WTC11 (cell line): ENCODE results near the gene DCUN1D1. TPM values are rescaled to one million over a fixed set of nuclear protein-coding genes. Genes with fewer than 3 reads are reported as not detected.

ENCODE experiments used
- ATAC-seq: fragments of 200-7000 bp; cut with Tn5 transposase; 2 replicates; pipeline ENCODE4 v1.10.0; 2021; ENCODE audit warnings: mild to moderate bottlenecking, moderate library complexity
- CTCF ChIA-PET: fragments of 300-600 bp; sonication (Branson Sonifier 250); formaldehyde crosslinking; loops from one replicate; lab custom pipeline; 2021; ENCODE audit warnings: antibody characterized with exemption; lab: Charles Lee
- POLR2A ChIA-PET: fragments of 350-600 bp; sonication (Branson Sonifier 250); formaldehyde crosslinking; loops from one replicate; lab custom pipeline; 2021; ENCODE audit warnings: antibody characterized with exemption; lab: Charles Lee
- DNase-seq: peaks from one replicate; pipeline ENCODE4 v3.0.0; 2021; ENCODE audit warnings: low spot score
- H3K27ac Mint-ChIP-seq: 2 replicates; pipeline ENCODE4 v1.8.0; 2021; ENCODE audit warnings: mixed read lengths
- H3K27me3 Mint-ChIP-seq: 2 replicates; pipeline ENCODE4 v1.8.0; 2021; ENCODE audit warnings: low read depth, mild to moderate bottlenecking, moderate library complexity, mixed read lengths
- H3K36me3 Mint-ChIP-seq: 2 replicates; pipeline ENCODE4 v1.8.0; 2021; ENCODE audit warnings: mixed read lengths
- H3K4me1 Mint-ChIP-seq: 2 replicates; pipeline ENCODE4 v1.8.0; 2022; ENCODE audit warnings: mixed read lengths
- H3K4me3 Mint-ChIP-seq: 2 replicates; pipeline ENCODE4 v1.8.0; 2021; ENCODE audit warnings: mild to moderate bottlenecking, moderate library complexity, mixed read lengths
- H3K9me3 Mint-ChIP-seq: 2 replicates; pipeline ENCODE4 v1.8.0; 2021; ENCODE audit warnings: mixed read lengths
- CREM ChIP-seq: sonication (generic); formaldehyde crosslinking; IDR thresholded peaks from 2 replicates; pipeline ENCODE4 v1.8.1; 2022; ENCODE audit warnings: mild to moderate bottlenecking, missing genetic modification reagents, moderate library complexity
- CTCF ChIP-seq: fragments of 200-600 bp; IDR thresholded peaks from 2 replicates; pipeline ENCODE4 v1.8.0; 2022; ENCODE audit warnings: antibody characterized with exemption
- FOXP4 ChIP-seq: sonication (generic); formaldehyde crosslinking; IDR thresholded peaks from 2 replicates; pipeline ENCODE4 v1.8.0; 2022; ENCODE audit warnings: mild to moderate bottlenecking, missing genetic modification reagents
- IRF1 ChIP-seq: sonication (generic); formaldehyde crosslinking; IDR thresholded peaks from 2 replicates; pipeline ENCODE4 v1.8.0; 2023; ENCODE audit warnings: missing genetic modification reagents
- JUN ChIP-seq: sonication (generic); formaldehyde crosslinking; IDR thresholded peaks from 2 replicates; pipeline ENCODE4 v1.8.0; 2023; ENCODE audit warnings: mild to moderate bottlenecking, missing genetic modification reagents
- KAT7 ChIP-seq: sonication (generic); formaldehyde crosslinking; IDR thresholded peaks from 2 replicates; pipeline ENCODE4 v1.8.1; 2023; ENCODE audit warnings: missing genetic modification reagents, mild to moderate bottlenecking, borderline replicate concordance
- SMAD3 ChIP-seq: sonication (generic); formaldehyde crosslinking; IDR thresholded peaks from 2 replicates; pipeline ENCODE4 v1.8.0; 2022; ENCODE audit warnings: missing genetic modification reagents, mild to moderate bottlenecking, borderline replicate concordance
- SMAD4 ChIP-seq: sonication (generic); formaldehyde crosslinking; IDR thresholded peaks from 2 replicates; pipeline ENCODE4 v1.8.0; 2022; ENCODE audit warnings: mild to moderate bottlenecking, missing genetic modification reagents
- STAT6 ChIP-seq: sonication (generic); formaldehyde crosslinking; conservative IDR thresholded peaks from 2 replicates; pipeline ENCODE4 v1.8.1; 2023; ENCODE audit warnings: mild to moderate bottlenecking, low read depth, missing genetic modification reagents, moderate library complexity
- TEAD1 ChIP-seq: sonication (generic); formaldehyde crosslinking; IDR thresholded peaks from 2 replicates; pipeline ENCODE4 v1.8.0; 2022; ENCODE audit warnings: mild to moderate bottlenecking, missing genetic modification reagents
- TEAD4 ChIP-seq: sonication (generic); formaldehyde crosslinking; IDR thresholded peaks from 2 replicates; pipeline ENCODE4 v1.8.0; 2022; ENCODE audit warnings: mild to moderate bottlenecking, missing genetic modification reagents
- USF1 ChIP-seq: sonication (generic); formaldehyde crosslinking; IDR thresholded peaks from 2 replicates; pipeline ENCODE4 v1.8.0; 2022; ENCODE audit warnings: mild to moderate bottlenecking, missing genetic modification reagents
- ZBTB43 ChIP-seq: sonication (generic); formaldehyde crosslinking; IDR thresholded peaks from 2 replicates; pipeline ENCODE4 v1.8.1; 2023; ENCODE audit warnings: mild to moderate bottlenecking, missing genetic modification reagents
- ZNF232 ChIP-seq: sonication (generic); formaldehyde crosslinking; IDR thresholded peaks from 2 replicates; pipeline ENCODE4 v1.8.0; 2022; ENCODE audit warnings: mild to moderate bottlenecking, missing genetic modification reagents
- ZNF281 ChIP-seq: sonication (generic); formaldehyde crosslinking; IDR thresholded peaks from 2 replicates; pipeline ENCODE4 v1.8.0; 2023; ENCODE audit warnings: mild to moderate bottlenecking, missing genetic modification reagents
- ZNF425 ChIP-seq: fragments of 250-450 bp; sonication (Bioruptor Pico); conservative IDR thresholded peaks from 2 replicates; pipeline ENCODE4 v1.9.0; 2021; ENCODE audit warnings: mild to moderate bottlenecking
- total RNA-seq: library from RNA; stranded (reverse); gene quantifications from 3 replicates; pipeline ENCODE4 v1.2.3, GENCODE V29; 2021

The DCUN1D1 gene
- total RNA-seq, 1 experiment from 2014 or later: 64.5 TPM

GRCh38 chr3:182936239-182936917 is 44.0 kb downstream of the DCUN1D1 start:
- ATAC-seq: no peak; the same call in 1 of the 2 replicates
- no peak overlapping the region for H3K27ac Mint-ChIP-seq
- H3K4me1 Mint-ChIP-seq: peaks cover 28% of the 10 kb centered on the region
- peaks cover 12% of the 10 kb centered on the region for H3K36me3 Mint-ChIP-seq
- POLR2A ChIA-PET: no interaction called here
- H3K9me3 Mint-ChIP-seq: peaks cover 4% of the 10 kb centered on the region; the same call in 1 of the 2 replicates
- no peaks in the 10 kb centered on the region for H3K27me3 Mint-ChIP-seq
- no peak overlapping the region for H3K4me3 Mint-ChIP-seq
- TF ChIP-seq JUN (CRISPR knock-in tag) (no peak), STAT6 (CRISPR knock-in tag) (no peak)
- CTCF ChIA-PET: no interaction called here
- DNase-seq: no peak

GRCh38 chr3:182935803-182936202 is 44.5 kb downstream of the DCUN1D1 start:
- H3K27ac Mint-ChIP-seq: 0 out of 2 replicates have a peak overlapping the region, but pooled peaks have one; percentile 26
- ChIA-PET POLR2A (no interaction called here), CTCF (no interaction called here)
- H3K4me3 Mint-ChIP-seq: no peak overlapping the region
- H3K9me3 Mint-ChIP-seq: peaks cover 4% of the 10 kb centered on the region; the same call in 1 of the 2 replicates
- H3K27me3 Mint-ChIP-seq: no peaks in the 10 kb centered on the region; the same call in 1 of the 2 replicates
- H3K36me3 Mint-ChIP-seq: peaks cover 12% of the 10 kb centered on the region
- ATAC-seq: no peak
- peaks cover 28% of the 10 kb centered on the region for H3K4me1 Mint-ChIP-seq
- no peak for DNase-seq
- TF ChIP-seq ZNF281 (no peak), CTCF (no peak), KAT7 (CRISPR knock-in tag) (no peak), IRF1 (no peak), ZBTB43 (CRISPR knock-in tag) (no peak), FOXP4 (no peak), USF1 (CRISPR knock-in tag) (no peak), TEAD4 (CRISPR knock-in tag) (no peak), TEAD1 (CRISPR knock-in tag) (no peak), ZNF232 (no peak), SMAD3 (CRISPR knock-in tag) (no peak), ZNF425 (no peak), SMAD4 (CRISPR knock-in tag) (no peak), CREM (CRISPR knock-in tag) (no peak)
